Gastrocnemius medialis (tissue), 4 donors: ENCODE data around the gene NLRP6.

Experiments
- POLR2A ChIP-seq, 2 donors: fragments of 450-650 bp; IDR thresholded peaks; one replicate each; pipeline ENCODE4 v1.6.1; 2017; ENCODE audit warnings: antibody characterized with exemption in 2 of 2, mild to moderate bottlenecking in 2 of 2, moderate library complexity in 2 of 2
- TF ChIP-seq, protein P1 (sequence below), 5 experiments: fragments of 450-650 bp in 3 of 5; fragments of 200-600 bp in 2 of 5; sonication (generic) in 2 of 5; IDR thresholded peaks in 4 of 5; conservative IDR thresholded peaks in 1 of 5; 1 replicate in 4 of 5; 2 replicates in 1 of 5; pipeline ENCODE4 v1.5.1; 2016 to 2019; ENCODE audit warnings: antibody characterized with exemption in 5 of 5, mild to moderate bottlenecking in 3 of 5, moderate library complexity in 3 of 5

DNA sequence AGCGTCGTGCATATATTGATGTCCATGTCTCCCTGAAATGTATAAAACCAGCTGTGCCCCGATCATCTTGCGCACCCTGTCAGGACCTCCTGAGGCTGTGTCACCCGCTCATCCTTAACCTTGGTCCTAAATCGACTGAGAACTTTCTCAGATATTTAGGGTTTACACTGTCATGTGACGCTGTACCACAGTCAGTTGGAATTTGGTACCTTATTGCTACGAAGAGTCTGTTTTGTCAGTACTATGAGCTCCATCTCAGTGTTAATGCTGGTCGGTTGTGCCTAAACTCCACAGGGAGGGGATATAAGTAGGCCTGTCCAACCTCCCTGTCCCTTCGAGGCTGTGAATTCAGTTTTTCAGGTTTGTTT is 27.6 kb downstream of the NLRP6 start:
- TF ChIP-seq, protein P1, sequence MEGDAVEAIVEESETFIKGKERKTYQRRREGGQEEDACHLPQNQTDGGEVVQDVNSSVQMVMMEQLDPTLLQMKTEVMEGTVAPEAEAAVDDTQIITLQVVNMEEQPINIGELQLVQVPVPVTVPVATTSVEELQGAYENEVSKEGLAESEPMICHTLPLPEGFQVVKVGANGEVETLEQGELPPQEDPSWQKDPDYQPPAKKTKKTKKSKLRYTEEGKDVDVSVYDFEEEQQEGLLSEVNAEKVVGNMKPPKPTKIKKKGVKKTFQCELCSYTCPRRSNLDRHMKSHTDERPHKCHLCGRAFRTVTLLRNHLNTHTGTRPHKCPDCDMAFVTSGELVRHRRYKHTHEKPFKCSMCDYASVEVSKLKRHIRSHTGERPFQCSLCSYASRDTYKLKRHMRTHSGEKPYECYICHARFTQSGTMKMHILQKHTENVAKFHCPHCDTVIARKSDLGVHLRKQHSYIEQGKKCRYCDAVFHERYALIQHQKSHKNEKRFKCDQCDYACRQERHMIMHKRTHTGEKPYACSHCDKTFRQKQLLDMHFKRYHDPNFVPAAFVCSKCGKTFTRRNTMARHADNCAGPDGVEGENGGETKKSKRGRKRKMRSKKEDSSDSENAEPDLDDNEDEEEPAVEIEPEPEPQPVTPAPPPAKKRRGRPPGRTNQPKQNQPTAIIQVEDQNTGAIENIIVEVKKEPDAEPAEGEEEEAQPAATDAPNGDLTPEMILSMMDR (IDR thresholded peaks at IDR 0.05 in 4 of 5, conservative IDR thresholded peaks at IDR 0.05 in 1 of 5), result no peak
- TF ChIP-seq POLR2A (IDR thresholded peaks at IDR 0.05), result no peak
